Kidney (tissue), 14 donors: ENCODE results near the gene SLC7A7. TPM values are rescaled to one million over a fixed set of nuclear protein-coding genes. Genes with fewer than 3 reads are reported as not detected.

Experiments used
- DNase-seq, 5 donors: peaks; one replicate each; pipeline ENCODE4 v3.0.0-alpha.2; 2013 to 2020
- FAIRE-seq: peaks from 2 replicates; lab custom pipeline; 2012; peaks lifted over from hg19 to GRCh38; lab: Jason Lieb, UNC
- H3K27ac ChIP-seq, 2 donors: one replicate each; pipeline ENCODE4 v1.7.0; 2013; ENCODE audit warnings: low read depth in 2 of 2, low read length in 2 of 2, inconsistent platforms in 1 of 2
- H3K27me3 ChIP-seq: one replicate; pipeline ENCODE4 v1.7.1; 2013; ENCODE audit warnings: low read length, inconsistent platforms; ENCODE audit not compliant: control insufficient read depth, insufficient read depth
- H3K36me3 ChIP-seq, 3 donors: one replicate each; pipeline versions ENCODE4 v1.7.0 to v1.7.1; 2013; ENCODE audit warnings: low read length in 3 of 3, control low read depth in 1 of 3, inconsistent platforms in 1 of 3; ENCODE audit not compliant: insufficient read depth in 3 of 3, control insufficient read depth in 2 of 3
- H3K4me1 ChIP-seq, 3 donors: one replicate each; pipeline versions ENCODE4 v1.7.0 to v1.7.1; 2013; ENCODE audit warnings: low read length in 3 of 3, inconsistent platforms in 1 of 3, low read depth in 1 of 3; ENCODE audit not compliant: control insufficient read depth in 2 of 3, insufficient read depth in 2 of 3
- H3K4me3 ChIP-seq, 3 donors: one replicate each; pipeline versions ENCODE4 v1.7.0 to v1.8.1; 2013; ENCODE audit warnings: low read length in 3 of 3, control low read depth in 1 of 3, inconsistent platforms in 1 of 3
- H3K9ac ChIP-seq, 3 donors: one replicate each; pipeline versions ENCODE4 v1.7.0 to v1.7.1; 2013; ENCODE audit warnings: low read length in 3 of 3, control low read depth in 1 of 3, inconsistent platforms in 1 of 3
- H3K9me3 ChIP-seq, 3 donors: one replicate each; pipeline versions ENCODE4 v1.7.0 to v1.7.1; 2013; ENCODE audit warnings: low read length in 3 of 3, control low read depth in 1 of 3, inconsistent platforms in 1 of 3; ENCODE audit not compliant: control insufficient read depth in 2 of 3, insufficient read depth in 1 of 3
- intact Hi-C: fragments of 100-400 bp; cut with DNase I; formaldehyde crosslinking; loops from one replicate; pipeline ENCODE4 v1.11.1; 2022
- polyA plus RNA-seq: library from polyadenylated mRNA; stranded (reverse); fragments of 350-450 nt; fragmentation: Illumina TruSeq; extraction: RNeasy Lipid Tissue Mini Kit (QIAGEN cat#74804); gene quantifications from one replicate; pipeline ENCODE4 v1.2.3, GENCODE V29; 2014; ENCODE audit warnings: low read depth, low replicate concordance; ENCODE audit not compliant: insufficient read depth
- total RNA-seq: library from RNA; stranded (reverse); fragmentation: NEBNext Ultra II Directional; extraction: Animal tissue kit (Norgen Biotek cat#: 25700); gene quantifications from one replicate; pipeline ENCODE4 v1.2.1, GENCODE V29; 2021
- TF ChIP-seq, protein P1 (sequence below): IDR thresholded peaks from 3 replicates; pipeline ENCODE4 v1.5.1; 2012; ENCODE audit warnings: mild to moderate bottlenecking, moderate library complexity, borderline replicate concordance; ENCODE audit not compliant: insufficient read depth; ENCODE audit errors: extremely low read depth
- donor health status: control.
- donor health status: control.
- donor health status: control.
- donor health status: control.
- donor health status: control.
- donor health status: DM: yes; HTN: yes; CAD: no.
- donor health status: Normal renal cell carcinoma (clear cell type).

SLC7A7 gene
- total and polyA plus RNA-seq, 2 donors from 2014 or later: 26.6 to 235 TPM

DNA sequence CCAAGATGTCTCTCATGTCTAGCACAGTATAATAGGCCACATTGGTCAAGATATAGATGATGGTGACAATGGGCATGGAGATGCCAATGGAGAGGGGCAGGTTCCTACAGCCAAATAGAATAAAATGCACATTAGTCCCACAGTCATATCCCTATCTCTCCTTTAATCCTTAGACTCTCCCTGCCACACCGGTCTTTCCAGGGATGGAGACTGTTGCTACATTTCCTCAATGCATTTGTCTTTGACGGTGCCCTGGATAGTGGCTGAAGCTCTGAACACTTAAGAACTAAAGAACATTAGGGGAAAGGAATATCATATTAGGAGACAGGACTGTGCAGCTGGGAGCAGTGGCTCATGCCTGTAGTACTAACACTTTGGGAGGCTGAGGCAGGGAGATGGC is 39.0 kb downstream of the SLC7A7 start:
- no peaks in the 10 kb centered on the region for H3K27me3 ChIP-seq
- peaks cover 0 to 7% (median 5%) of the 10 kb centered on the region in 3 donors for H3K4me1 ChIP-seq
- DNase-seq: no peak
- intact Hi-C loops: no loop called here
- no peak overlapping the region for H3K27ac ChIP-seq
- peaks cover 12 to 26% (median 19%) of the 10 kb centered on the region in 3 donors for H3K36me3 ChIP-seq
- TF ChIP-seq, protein P1, sequence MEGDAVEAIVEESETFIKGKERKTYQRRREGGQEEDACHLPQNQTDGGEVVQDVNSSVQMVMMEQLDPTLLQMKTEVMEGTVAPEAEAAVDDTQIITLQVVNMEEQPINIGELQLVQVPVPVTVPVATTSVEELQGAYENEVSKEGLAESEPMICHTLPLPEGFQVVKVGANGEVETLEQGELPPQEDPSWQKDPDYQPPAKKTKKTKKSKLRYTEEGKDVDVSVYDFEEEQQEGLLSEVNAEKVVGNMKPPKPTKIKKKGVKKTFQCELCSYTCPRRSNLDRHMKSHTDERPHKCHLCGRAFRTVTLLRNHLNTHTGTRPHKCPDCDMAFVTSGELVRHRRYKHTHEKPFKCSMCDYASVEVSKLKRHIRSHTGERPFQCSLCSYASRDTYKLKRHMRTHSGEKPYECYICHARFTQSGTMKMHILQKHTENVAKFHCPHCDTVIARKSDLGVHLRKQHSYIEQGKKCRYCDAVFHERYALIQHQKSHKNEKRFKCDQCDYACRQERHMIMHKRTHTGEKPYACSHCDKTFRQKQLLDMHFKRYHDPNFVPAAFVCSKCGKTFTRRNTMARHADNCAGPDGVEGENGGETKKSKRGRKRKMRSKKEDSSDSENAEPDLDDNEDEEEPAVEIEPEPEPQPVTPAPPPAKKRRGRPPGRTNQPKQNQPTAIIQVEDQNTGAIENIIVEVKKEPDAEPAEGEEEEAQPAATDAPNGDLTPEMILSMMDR: no peak
- H3K4me3 ChIP-seq: no peak overlapping the region
- no peak overlapping the region for H3K9ac ChIP-seq
- no peaks in the 10 kb centered on the region for H3K9me3 ChIP-seq
- no peak for FAIRE-seq

DNA sequence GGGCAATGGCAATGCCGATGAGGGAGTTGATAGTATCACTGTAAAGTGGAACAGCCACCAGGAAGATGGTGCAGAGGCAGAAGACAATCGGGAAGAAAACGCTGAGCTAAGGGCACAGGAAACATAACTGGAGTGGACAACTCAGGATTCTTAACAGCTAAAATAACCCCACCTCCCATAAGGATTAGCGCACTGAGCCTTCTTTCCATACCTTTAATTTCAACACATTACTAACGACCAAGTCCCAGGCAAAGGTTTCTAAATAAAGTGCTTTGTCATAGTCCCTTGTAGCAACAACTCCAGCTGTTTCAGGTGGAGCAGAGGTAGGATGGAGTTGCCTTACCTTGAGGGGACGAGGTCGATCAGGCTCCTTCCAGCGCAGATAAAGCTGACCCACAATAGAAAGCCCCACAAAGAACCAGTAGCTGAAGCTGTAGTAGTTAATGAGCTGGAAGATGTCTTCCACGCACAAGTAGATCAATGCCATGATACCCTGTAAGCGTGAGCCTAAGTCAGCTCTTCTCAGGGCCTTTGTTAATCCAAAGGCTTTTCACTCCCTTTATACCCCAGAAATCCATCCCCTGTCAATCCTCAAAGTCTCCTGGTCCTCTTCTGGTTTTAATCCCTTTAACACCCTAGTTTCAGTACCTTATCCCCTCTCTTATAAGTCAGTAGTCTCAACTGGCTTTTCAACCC is 41.1 kb downstream of the SLC7A7 start:
- H3K27me3 ChIP-seq: no peaks in the 10 kb centered on the region
- H3K4me1 ChIP-seq: no peaks in the 10 kb centered on the region
- FAIRE-seq (no peak), DNase-seq (no peak)
- H3K27ac ChIP-seq: no peak overlapping the region
- intact Hi-C loops: no loop called here
- no peaks in the 10 kb centered on the region for H3K9me3 ChIP-seq
- H3K9ac ChIP-seq: no peak overlapping the region
- H3K4me3 ChIP-seq: no peak overlapping the region
- peaks cover 31 to 47% (median 37%) of the 10 kb centered on the region in 3 donors for H3K36me3 ChIP-seq
- TF ChIP-seq, protein P1: no peak

DNA sequence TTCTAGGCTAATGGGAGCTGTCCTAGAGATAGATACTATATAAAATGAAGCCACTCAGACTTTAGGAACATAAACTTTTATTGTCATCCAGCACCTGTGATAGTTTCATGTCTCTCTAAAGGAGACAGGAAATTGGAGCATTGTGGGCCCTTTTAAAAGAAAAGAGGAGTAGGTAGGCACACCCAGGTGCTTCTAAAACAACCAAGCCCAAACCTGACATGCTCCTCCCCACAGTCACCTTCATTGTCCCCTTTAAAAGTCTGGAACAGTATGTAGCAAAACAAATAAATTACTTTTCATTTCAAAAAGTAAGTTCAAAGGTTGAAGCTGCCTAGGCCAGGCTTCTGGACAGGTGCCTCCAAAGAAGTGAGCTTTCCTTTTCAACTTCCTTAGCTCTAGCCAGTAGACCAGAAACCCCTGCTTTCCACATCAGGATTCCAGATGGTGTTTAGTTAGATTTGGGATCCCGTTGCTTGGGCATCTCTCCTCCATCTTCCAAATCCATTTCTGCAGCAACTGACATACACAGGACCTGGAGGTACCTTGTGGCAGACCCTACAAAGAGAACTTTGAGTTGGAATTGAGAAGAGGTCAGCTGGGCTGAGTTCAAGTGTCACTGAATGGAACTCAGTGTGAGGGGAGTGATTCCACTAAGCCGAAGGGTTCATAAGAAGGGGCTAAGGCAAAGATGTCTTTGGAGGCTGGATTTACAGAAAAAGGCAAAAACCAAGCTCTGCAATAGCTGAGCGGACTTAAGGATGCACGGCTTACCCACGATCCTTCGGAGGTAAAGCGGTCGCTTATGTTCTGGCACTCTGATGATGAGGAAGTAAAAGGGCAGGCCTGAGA is 41.8 kb downstream of the SLC7A7 start:
- TF ChIP-seq, protein P1: no peak
- DNase-seq: no peak
- H3K27ac ChIP-seq: no peak overlapping the region
- H3K27me3 ChIP-seq: no peaks in the 10 kb centered on the region
- peaks cover 34 to 50% (median 40%) of the 10 kb centered on the region in 3 donors for H3K36me3 ChIP-seq
- intact Hi-C loops: no loop called here
- no peak overlapping the region for H3K4me3 ChIP-seq
- no peaks in the 10 kb centered on the region for H3K9me3 ChIP-seq
- H3K9ac ChIP-seq: no peak overlapping the region
- no peak for FAIRE-seq
- peaks cover 0 to 2% (median 0%) of the 10 kb centered on the region in 3 donors for H3K4me1 ChIP-seq
